CD14-positive monocyte (primary cell): ENCODE data around the gene CRADD. TPM values are rescaled to one million over a fixed set of nuclear protein-coding genes. Genes with fewer than 3 reads are reported as not detected.

Source experiments
- DNase-seq, 3 donors: peaks; one replicate each; pipeline ENCODE4 v3.0.0-alpha.2; 2011 to 2022
- H2AFZ ChIP-seq: 2 replicates; pipeline ENCODE4 v1.6.0; 2012; ENCODE audit warnings: mild to moderate bottlenecking, low read depth, low read length, inconsistent platforms; ENCODE audit not compliant: insufficient read depth, poor library complexity, severe bottlenecking
- H3K27ac ChIP-seq, 2 donors: 1 replicate in 1 of 2; 2 replicates in 1 of 2; pipeline ENCODE4 v1.5.1; 2012 to 2013; ENCODE audit warnings: low read length in 2 of 2, control low read depth in 1 of 2, inconsistent platforms in 1 of 2, low read depth in 1 of 2, mild to moderate bottlenecking in 1 of 2
- H3K27me3 ChIP-seq, 2 donors: one replicate each; pipeline versions ENCODE4 v1.6.0 to v1.6.1; 2011 to 2013; ENCODE audit warnings: low read length in 2 of 2; ENCODE audit not compliant: control insufficient read depth in 2 of 2, insufficient read depth in 2 of 2
- H3K36me3 ChIP-seq, 2 donors: replicated peaks in 1 of 2; 1 replicate in 1 of 2; 2 replicates in 1 of 2; pipeline versions ENCODE4 v1.5.1 to v1.6.1; 2012 to 2013; ENCODE audit warnings: low read length in 2 of 2, control low read depth in 1 of 2, inconsistent platforms in 1 of 2, mild to moderate bottlenecking in 1 of 2; ENCODE audit not compliant: insufficient read depth in 2 of 2, control insufficient read depth in 1 of 2
- H3K4me1 ChIP-seq, 2 donors: 1 replicate in 1 of 2; 2 replicates in 1 of 2; pipeline versions ENCODE4 v1.5.1 to v1.6.1; 2012 to 2013; ENCODE audit warnings: low read length in 2 of 2, control low read depth in 1 of 2, inconsistent platforms in 1 of 2, mild to moderate bottlenecking in 1 of 2, moderate library complexity in 1 of 2; ENCODE audit not compliant: insufficient read depth in 2 of 2, control insufficient read depth in 1 of 2
- H3K4me2 ChIP-seq: replicated peaks from 2 replicates; pipeline ENCODE3; 2012; ENCODE audit warnings: low read length, moderate library complexity, mild to moderate bottlenecking; ENCODE audit not compliant: poor library complexity, severe bottlenecking; ENCODE audit errors: extremely low read depth
- H3K4me3 ChIP-seq, 3 experiments: fragments of 200-600 bp in 1 of 3; sonication (generic) in 1 of 3; replicated peaks in 1 of 3; 1 replicate in 2 of 3; 2 replicates in 1 of 3; pipeline ENCODE4 v1.5.1; 2011 to 2013; ENCODE audit warnings: low read length in 3 of 3, mild to moderate bottlenecking in 3 of 3, control low read depth in 2 of 3, low read depth in 2 of 3, inconsistent platforms in 1 of 3, moderate library complexity in 1 of 3
- H3K79me2 ChIP-seq: 2 replicates; pipeline ENCODE4 v1.6.0; 2012; ENCODE audit warnings: mild to moderate bottlenecking, control low read depth, inconsistent platforms, low read length, moderate library complexity; ENCODE audit not compliant: insufficient read depth
- H3K9ac ChIP-seq: 2 replicates; pipeline ENCODE4 v1.6.0; 2017; ENCODE audit warnings: low read length, mild to moderate bottlenecking; ENCODE audit not compliant: insufficient read depth, poor library complexity, severe bottlenecking
- H3K9me3 ChIP-seq, 2 donors: replicated peaks in 1 of 2; 1 replicate in 1 of 2; 2 replicates in 1 of 2; pipeline versions ENCODE4 v1.5.1 to v1.6.1; 2012 to 2013; ENCODE audit warnings: low read length in 2 of 2, control low read depth in 1 of 2; ENCODE audit not compliant: control insufficient read depth in 1 of 2, insufficient read depth in 1 of 2
- H4K20me1 ChIP-seq: 2 replicates; pipeline ENCODE4 v1.6.0; 2012; ENCODE audit warnings: mild to moderate bottlenecking, low read length, control low read depth, moderate library complexity; ENCODE audit not compliant: insufficient read depth
- H3K27ac Mint-ChIP-seq, 7 donors: one replicate each; pipeline ENCODE4 v1.8.0; 2020; ENCODE audit warnings: mild to moderate bottlenecking in 7 of 7, mixed read lengths in 7 of 7, moderate library complexity in 6 of 7, inconsistent platforms in 2 of 7
- H3K27me3 Mint-ChIP-seq, 3 donors: one replicate each; pipeline ENCODE4 v1.8.0; 2021 to 2022; ENCODE audit warnings: low read depth in 3 of 3, mild to moderate bottlenecking in 3 of 3, mixed read lengths in 3 of 3, moderate library complexity in 3 of 3, inconsistent platforms in 1 of 3
- H3K36me3 Mint-ChIP-seq, 2 donors: one replicate each; pipeline ENCODE4 v1.8.0; 2020; ENCODE audit warnings: mixed read lengths in 2 of 2, inconsistent platforms in 1 of 2, mild to moderate bottlenecking in 1 of 2
- H3K4me1 Mint-ChIP-seq: one replicate; pipeline ENCODE4 v1.8.0; 2020; ENCODE audit warnings: mild to moderate bottlenecking, mixed read lengths
- H3K4me3 Mint-ChIP-seq, 2 donors: one replicate each; pipeline ENCODE4 v1.8.0; 2020; ENCODE audit warnings: mild to moderate bottlenecking in 2 of 2, mixed read lengths in 2 of 2, moderate library complexity in 1 of 2
- H3K9me3 Mint-ChIP-seq, 7 donors: one replicate each; pipeline ENCODE4 v1.8.0; 2020 to 2022; ENCODE audit warnings: mixed read lengths in 7 of 7, mild to moderate bottlenecking in 6 of 7, moderate library complexity in 6 of 7, inconsistent platforms in 2 of 7
- CTCF ChIP-seq: fragments of 200-600 bp; IDR thresholded peaks from one replicate; pipeline ENCODE4 v1.8.0; 2022; ENCODE audit warnings: antibody characterized with exemption, mild to moderate bottlenecking
- whole genome bisulfite sequencing: methylation state at CpG from one replicate; pipeline ENCODE4 v1.1.5; 2013; ENCODE audit warnings: missing lambda C conversion rate; ENCODE audit not compliant: insufficient coverage; 5-methylcytosine and 5-hydroxymethylcytosine counted together
- intact Hi-C, 2 donors: fragments of 100-400 bp; cut with micrococcal nuclease; formaldehyde crosslinking; loops; one replicate each; pipeline versions ENCODE4 v1.15.0 to v1.15.1; 2023
- polyA plus RNA-seq, 3 donors: library from polyadenylated mRNA; depleted of rRNA in 1 of 3; unstranded in 2 of 3; stranded (reverse) in 1 of 3; fragments of 300-500 nt in 2 of 3; fragments of >200 nt in 1 of 3; fragmentation: Illumina TruSeq in 2 of 3; gene quantifications; 1 replicate in 2 of 3; 2 replicates in 1 of 3; pipeline ENCODE4 v1.2.3, GENCODE V29; 2012 to 2021

The CRADD gene
- polyA plus RNA-seq, 3 donors: 5.6 to 12.2 (median 11.2) TPM

- H3K4me1 ChIP-seq: no peaks in the 10 kb centered on the region
- Mint-ChIP-seq H3K36me3 (no peaks in the 10 kb centered on the region), H3K27me3 (peaks cover 0 to 1% (median 0%) of the 10 kb centered on the region in 3 donors), H3K4me3 (no peak overlapping the region), H3K27ac (no peak overlapping the region), H3K9me3 (no peaks in the 10 kb centered on the region), H3K4me1 (peaks cover 2% of the 10 kb centered on the region)
- H3K79me2 ChIP-seq: no peaks in the 10 kb centered on the region
- intact Hi-C loops: no loop called here
- H4K20me1 ChIP-seq: no peaks in the 10 kb centered on the region
- no peaks in the 10 kb centered on the region for H3K36me3 ChIP-seq
- no peak overlapping the region for H3K4me2 ChIP-seq
- TF ChIP-seq CTCF: no peak
- no peak overlapping the region for H3K27ac ChIP-seq
- H2AFZ ChIP-seq: no peak overlapping the region
- H3K27me3 ChIP-seq: no peaks in the 10 kb centered on the region
- H3K9me3 ChIP-seq: no peaks in the 10 kb centered on the region
- no CpG with 5 or more reads among the region's 2 CpGs for WGBS
- DNase-seq: no peak
- no peak overlapping the region for H3K4me3 ChIP-seq
- H3K9ac ChIP-seq: no peak overlapping the region
Measured at GRCh38 chr12:93832131-93832530, 155.0 kb downstream of the CRADD start.

- Mint-ChIP-seq H3K4me3 (no peak overlapping the region), H3K9me3 (peaks cover 0 to 2% (median 0%) of the 10 kb centered on the region in 7 donors), H3K36me3 (no peaks in the 10 kb centered on the region), H3K27ac (no peak overlapping the region), H3K4me1 (peaks cover 2% of the 10 kb centered on the region), H3K27me3 (peaks cover 0 to 1% (median 0%) of the 10 kb centered on the region in 3 donors)
- Histone ChIP-seq H3K4me2 (no peak overlapping the region), H2AFZ (no peak overlapping the region), H3K36me3 (no peaks in the 10 kb centered on the region), H3K4me3 (no peak overlapping the region), H4K20me1 (no peaks in the 10 kb centered on the region), H3K4me1 (no peaks in the 10 kb centered on the region), H3K9me3 (no peaks in the 10 kb centered on the region), H3K27ac (no peak overlapping the region), H3K79me2 (no peaks in the 10 kb centered on the region), H3K27me3 (no peaks in the 10 kb centered on the region), H3K9ac (no peak overlapping the region)
- WGBS: no CpG with 5 or more reads among the region's 6 CpGs
- no peak for DNase-seq
- TF ChIP-seq CTCF: no peak
- intact Hi-C loops: no loop called here
Measured at GRCh38 chr12:93833946-93834345, 156.8 kb downstream of the CRADD start.
